Breast epithelium (tissue), 3 donors: Measurements from ENCODE around the gene HDGF.

Source experiments
- POLR2A ChIP-seq: fragments of 450-650 bp; IDR thresholded peaks from one replicate; pipeline ENCODE4 v1.6.1; 2016; ENCODE audit warnings: antibody characterized with exemption, mild to moderate bottlenecking, moderate library complexity
- POLR2AphosphoS5 ChIP-seq, 3 donors: sonication (generic); formaldehyde crosslinking; IDR thresholded peaks; one replicate each; pipeline ENCODE4 v1.6.1; 2017; ENCODE audit warnings: antibody characterized with exemption in 3 of 3
- TF ChIP-seq, protein P1 (sequence below), 3 donors: fragments of 450-650 bp; IDR thresholded peaks; one replicate each; pipeline ENCODE4 v1.5.1; 2016 to 2017; ENCODE audit warnings: antibody characterized with exemption in 3 of 3, mild to moderate bottlenecking in 3 of 3, moderate library complexity in 3 of 3

DNA sequence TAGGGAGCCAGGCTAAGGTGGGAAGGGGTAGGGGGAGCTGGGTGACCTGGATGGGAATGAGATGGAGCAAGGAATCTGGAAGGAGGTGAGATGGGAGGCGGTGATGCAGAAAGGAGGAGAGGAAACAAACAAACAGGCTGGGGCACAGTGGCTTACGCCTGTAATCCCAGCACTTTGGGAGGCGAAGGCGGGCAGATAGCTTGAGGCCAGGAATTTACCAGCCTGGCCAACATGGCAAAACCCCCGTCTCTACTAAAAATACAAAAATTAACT is 56.8 kb downstream of the HDGF start:
- TF ChIP-seq POLR2A (no peak), POLR2AphosphoS5 (IDR thresholded peaks at IDR 0.05) (no peak)
- TF ChIP-seq, protein P1, sequence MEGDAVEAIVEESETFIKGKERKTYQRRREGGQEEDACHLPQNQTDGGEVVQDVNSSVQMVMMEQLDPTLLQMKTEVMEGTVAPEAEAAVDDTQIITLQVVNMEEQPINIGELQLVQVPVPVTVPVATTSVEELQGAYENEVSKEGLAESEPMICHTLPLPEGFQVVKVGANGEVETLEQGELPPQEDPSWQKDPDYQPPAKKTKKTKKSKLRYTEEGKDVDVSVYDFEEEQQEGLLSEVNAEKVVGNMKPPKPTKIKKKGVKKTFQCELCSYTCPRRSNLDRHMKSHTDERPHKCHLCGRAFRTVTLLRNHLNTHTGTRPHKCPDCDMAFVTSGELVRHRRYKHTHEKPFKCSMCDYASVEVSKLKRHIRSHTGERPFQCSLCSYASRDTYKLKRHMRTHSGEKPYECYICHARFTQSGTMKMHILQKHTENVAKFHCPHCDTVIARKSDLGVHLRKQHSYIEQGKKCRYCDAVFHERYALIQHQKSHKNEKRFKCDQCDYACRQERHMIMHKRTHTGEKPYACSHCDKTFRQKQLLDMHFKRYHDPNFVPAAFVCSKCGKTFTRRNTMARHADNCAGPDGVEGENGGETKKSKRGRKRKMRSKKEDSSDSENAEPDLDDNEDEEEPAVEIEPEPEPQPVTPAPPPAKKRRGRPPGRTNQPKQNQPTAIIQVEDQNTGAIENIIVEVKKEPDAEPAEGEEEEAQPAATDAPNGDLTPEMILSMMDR (IDR thresholded peaks at IDR 0.05): no peak
